ENCODE results near the gene C5AR1.
"Not testable (repeated sequence)": the region's sequence is repeated elsewhere in the genome, so short reads cannot be mapped to it uniquely, and the experiment has no call there.

C5AR1 gene

GRCh38 chr19:47331931-47332547, 22.4 kb downstream of the C5AR1 start, which contains the start of gene C5AR2:
C5AR2 (plus strand) TSS chr19:47332175; CDS start chr19:47340800, 8,625 bp downstream.
- DNase-seq (ENCODE audit: low read depth in 2 of 2): no peak

- DNase-seq (ENCODE audit: low read depth in 2 of 2): not testable (repeated sequence)
Measured at GRCh38 chr19:47336765-47337718, 27.4 kb downstream of the C5AR1 start.

GRCh38 chr19:47339196-47339880, 29.7 kb downstream of the C5AR1 start:
- DNase-seq (ENCODE audit: low read depth in 2 of 2): no peak

- DNase-seq (ENCODE audit: low read depth in 2 of 2): no peak
Measured at GRCh38 chr19:47340477-47341208, 31.0 kb downstream of the C5AR1 start.

- no peak for DNase-seq (ENCODE audit: low read depth in 2 of 2)
Measured at GRCh38 chr19:47341734-47342133, 32.1 kb downstream of the C5AR1 start.

GRCh38 chr19:47343194-47343802, 33.6 kb downstream of the C5AR1 start:
- no peak for DNase-seq (ENCODE audit: low read depth in 2 of 2)

- no peak for DNase-seq (ENCODE audit: low read depth in 2 of 2)
Measured at GRCh38 chr19:47344425-47344824, 34.8 kb downstream of the C5AR1 start.

- DNase-seq (ENCODE audit: low read depth in 2 of 2): not testable (repeated sequence)
Measured at GRCh38 chr19:47346024-47346423, 36.4 kb downstream of the C5AR1 start.

GRCh38 chr19:47348819-47349795, 39.4 kb downstream of the C5AR1 start, which contains the start of gene DHX34:
DHX34 (plus strand) TSS chr19:47349315; CDS start chr19:47353031, 3,716 bp downstream.
- peak; percentile 98 to 99 for DNase-seq (ENCODE audit: low read depth in 2 of 2)

GRCh38 chr19:47350630-47351029, 41.0 kb downstream of the C5AR1 start:
- DNase-seq (ENCODE audit: low read depth in 2 of 2): no peak

- no peak for DNase-seq (ENCODE audit: low read depth in 2 of 2)
Measured at GRCh38 chr19:47351548-47351947, 41.9 kb downstream of the C5AR1 start.

- no peak for DNase-seq (ENCODE audit: low read depth in 2 of 2)
Measured at GRCh38 chr19:47352095-47352494, 42.4 kb downstream of the C5AR1 start.

GRCh38 chr19:47353307-47353712, 43.6 kb downstream of the C5AR1 start:
- DNase-seq (ENCODE audit: low read depth in 2 of 2): no peak

GRCh38 chr19:47356900-47357299, 47.2 kb downstream of the C5AR1 start:
- DNase-seq (ENCODE audit: low read depth in 2 of 2): no peak

GRCh38 chr19:47357788-47358680, 48.4 kb downstream of the C5AR1 start:
- no peak for DNase-seq (ENCODE audit: low read depth in 2 of 2)

- no peak for DNase-seq (ENCODE audit: low read depth in 2 of 2)
Measured at GRCh38 chr19:47358936-47359335, 49.3 kb downstream of the C5AR1 start.

GRCh38 chr19:47362321-47362720, 52.7 kb downstream of the C5AR1 start:
- no peak for DNase-seq (ENCODE audit: low read depth in 2 of 2)

- no peak for DNase-seq (ENCODE audit: low read depth in 2 of 2)
Measured at GRCh38 chr19:47363758-47364531, 54.3 kb downstream of the C5AR1 start.
